Measurements from ENCODE around the gene TMEM19. TPM values are rescaled to one million over a fixed set of nuclear protein-coding genes. Genes with fewer than 3 reads are reported as not detected.

The TMEM19 gene
- total RNA-seq, 1 donor from 2014 or later = 13.5 TPM

- H3K4me3 Mint-ChIP-seq = no peak overlapping the region
- H3K4me1 Mint-ChIP-seq = peaks cover 7% of the 10 kb centered on the region
- peaks cover 14% of the 10 kb centered on the region for H3K9me3 Mint-ChIP-seq
- peaks cover 8% of the 10 kb centered on the region for H3K27me3 Mint-ChIP-seq
- DNase-seq = no peak
- intact Hi-C loops (cut with micrococcal nuclease) = no loop called here
- H3K27ac Mint-ChIP-seq = no peak overlapping the region
- peaks cover 3% of the 10 kb centered on the region for H3K36me3 Mint-ChIP-seq (ENCODE audit: low read depth)
Measured at GRCh38 chr12:71708658-71709057, 22.8 kb downstream of the TMEM19 start.

- peaks cover 8% of the 10 kb centered on the region for H3K27me3 Mint-ChIP-seq
- no peak for DNase-seq
- peaks cover 1% of the 10 kb centered on the region for H3K36me3 Mint-ChIP-seq (ENCODE audit: low read depth)
- intact Hi-C loops (cut with micrococcal nuclease) = no loop called here
- H3K4me3 Mint-ChIP-seq = no peak overlapping the region
- peaks cover 7% of the 10 kb centered on the region for H3K4me1 Mint-ChIP-seq
- no peak overlapping the region for H3K27ac Mint-ChIP-seq
- H3K9me3 Mint-ChIP-seq = peaks cover 14% of the 10 kb centered on the region
Measured at GRCh38 chr12:71710276-71711125, 24.6 kb downstream of the TMEM19 start.

GRCh38 chr12:71718611-71719010 lies 32.7 kb downstream of the TMEM19 start:
- peaks cover 6% of the 10 kb centered on the region for H3K27me3 Mint-ChIP-seq
- no peaks in the 10 kb centered on the region for H3K4me1 Mint-ChIP-seq
- no peaks in the 10 kb centered on the region for H3K36me3 Mint-ChIP-seq (ENCODE audit: low read depth)
- no peak for DNase-seq
- no peak overlapping the region for H3K4me3 Mint-ChIP-seq
- H3K9me3 Mint-ChIP-seq = peaks cover 3% of the 10 kb centered on the region
- H3K27ac Mint-ChIP-seq = no peak overlapping the region
- intact Hi-C loops (cut with micrococcal nuclease) = no loop called here

- no peaks in the 10 kb centered on the region for H3K36me3 Mint-ChIP-seq (ENCODE audit: low read depth)
- peaks cover 3% of the 10 kb centered on the region for H3K9me3 Mint-ChIP-seq
- H3K4me3 Mint-ChIP-seq = no peak overlapping the region
- H3K4me1 Mint-ChIP-seq = no peaks in the 10 kb centered on the region
- intact Hi-C loops (cut with micrococcal nuclease) = no loop called here
- no peak overlapping the region for H3K27ac Mint-ChIP-seq
- H3K27me3 Mint-ChIP-seq = peaks cover 6% of the 10 kb centered on the region
- no peak for DNase-seq
Measured at GRCh38 chr12:71719647-71720370, 33.9 kb downstream of the TMEM19 start.

GRCh38 chr12:71721783-71722505 lies 36.1 kb downstream of the TMEM19 start:
- no peaks in the 10 kb centered on the region for H3K4me1 Mint-ChIP-seq
- no peaks in the 10 kb centered on the region for H3K9me3 Mint-ChIP-seq
- no peaks in the 10 kb centered on the region for H3K36me3 Mint-ChIP-seq (ENCODE audit: low read depth)
- DNase-seq = no peak
- no peak overlapping the region for H3K27ac Mint-ChIP-seq
- H3K27me3 Mint-ChIP-seq = peaks cover 7% of the 10 kb centered on the region
- intact Hi-C loops (cut with micrococcal nuclease) = no loop called here
- no peak overlapping the region for H3K4me3 Mint-ChIP-seq

GRCh38 chr12:71725011-71725410 lies 39.1 kb downstream of the TMEM19 start:
- Mint-ChIP-seq H3K36me3 (ENCODE audit: low read depth) (no peaks in the 10 kb centered on the region), H3K4me1 (no peaks in the 10 kb centered on the region), H3K27me3 (peaks cover 4% of the 10 kb centered on the region), H3K27ac (no peak overlapping the region), H3K9me3 (no peaks in the 10 kb centered on the region), H3K4me3 (no peak overlapping the region)
- DNase-seq = no peak
- intact Hi-C loops (cut with micrococcal nuclease) = no loop called here

- Mint-ChIP-seq H3K27me3 (peaks cover 4% of the 10 kb centered on the region), H3K36me3 (ENCODE audit: low read depth) (no peaks in the 10 kb centered on the region), H3K4me3 (no peak overlapping the region), H3K4me1 (no peaks in the 10 kb centered on the region), H3K27ac (no peak overlapping the region), H3K9me3 (no peaks in the 10 kb centered on the region)
- intact Hi-C loops (cut with micrococcal nuclease) = no loop called here
- no peak for DNase-seq
Measured at GRCh38 chr12:71726548-71726947, 40.7 kb downstream of the TMEM19 start.

GRCh38 chr12:71727958-71728357 lies 42.1 kb downstream of the TMEM19 start:
- no peak overlapping the region for H3K27ac Mint-ChIP-seq
- intact Hi-C loops (cut with micrococcal nuclease) = no loop called here

GRCh38 chr12:71730936-71731335 lies 45.1 kb downstream of the TMEM19 start:
- H3K9me3 Mint-ChIP-seq = no peaks in the 10 kb centered on the region
- H3K4me3 Mint-ChIP-seq = no peak overlapping the region
- intact Hi-C loops (cut with micrococcal nuclease) = no loop called here
- no peak overlapping the region for H3K27ac Mint-ChIP-seq
- peaks cover 5% of the 10 kb centered on the region for H3K27me3 Mint-ChIP-seq
- H3K4me1 Mint-ChIP-seq = no peaks in the 10 kb centered on the region
- no peak for DNase-seq
- H3K36me3 Mint-ChIP-seq (ENCODE audit: low read depth) = no peaks in the 10 kb centered on the region

More at GRCh38 chr12:71727958-71728357, 42.1 kb downstream of the TMEM19 start:
- no peaks in the 10 kb centered on the region for H3K9me3 Mint-ChIP-seq
- H3K27me3 Mint-ChIP-seq = peaks cover 4% of the 10 kb centered on the region
- no peak overlapping the region for H3K4me3 Mint-ChIP-seq
- no peak for DNase-seq
- no peaks in the 10 kb centered on the region for H3K4me1 Mint-ChIP-seq
- no peaks in the 10 kb centered on the region for H3K36me3 Mint-ChIP-seq (ENCODE audit: low read depth)

- Mint-ChIP-seq H3K9me3 (no peaks in the 10 kb centered on the region), H3K4me1 (no peaks in the 10 kb centered on the region), H3K27me3 (peaks cover 5% of the 10 kb centered on the region), H3K4me3 (no peak overlapping the region), H3K27ac (no peak overlapping the region), H3K36me3 (ENCODE audit: low read depth) (no peaks in the 10 kb centered on the region)
- no peak for DNase-seq
- intact Hi-C loops (cut with micrococcal nuclease) = no loop called here
Measured at GRCh38 chr12:71731439-71732356, 45.8 kb downstream of the TMEM19 start.

- peaks cover 5% of the 10 kb centered on the region for H3K27me3 Mint-ChIP-seq
- H3K4me3 Mint-ChIP-seq = no peak overlapping the region
- H3K9me3 Mint-ChIP-seq = no peaks in the 10 kb centered on the region
- intact Hi-C loops (cut with micrococcal nuclease) = no loop called here
- H3K4me1 Mint-ChIP-seq = no peaks in the 10 kb centered on the region
- no peak overlapping the region for H3K27ac Mint-ChIP-seq
- H3K36me3 Mint-ChIP-seq (ENCODE audit: low read depth) = no peaks in the 10 kb centered on the region
- no peak for DNase-seq
Measured at GRCh38 chr12:71732357-71732712, 46.5 kb downstream of the TMEM19 start.

GRCh38 chr12:71737197-71737596 lies 51.3 kb downstream of the TMEM19 start:
- Mint-ChIP-seq H3K9me3 (no peaks in the 10 kb centered on the region), H3K36me3 (ENCODE audit: low read depth) (no peaks in the 10 kb centered on the region), H3K4me1 (no peaks in the 10 kb centered on the region), H3K27me3 (peaks cover 10% of the 10 kb centered on the region), H3K4me3 (no peak overlapping the region), H3K27ac (no peak overlapping the region)
- DNase-seq = no peak
- intact Hi-C loops (cut with micrococcal nuclease) = no loop called here

- H3K9me3 Mint-ChIP-seq = no peaks in the 10 kb centered on the region
- DNase-seq = no peak
- intact Hi-C loops (cut with micrococcal nuclease) = no loop called here
- H3K36me3 Mint-ChIP-seq (ENCODE audit: low read depth) = no peaks in the 10 kb centered on the region
- H3K4me1 Mint-ChIP-seq = no peaks in the 10 kb centered on the region
- no peak overlapping the region for H3K27ac Mint-ChIP-seq
- peaks cover 5% of the 10 kb centered on the region for H3K27me3 Mint-ChIP-seq
- no peak overlapping the region for H3K4me3 Mint-ChIP-seq
Measured at GRCh38 chr12:71742998-71743397, 57.1 kb downstream of the TMEM19 start.
